Adrenal gland (tissue), 19 donors: ENCODE data around the gene PIAS3. TPM values are rescaled to one million over a fixed set of nuclear protein-coding genes. Genes with fewer than 3 reads are reported as not detected.

Experiments used
- DNase-seq, 7 donors: peaks; one replicate each; pipeline ENCODE4 v3.0.0-alpha.2; 2019 to 2020
- H3K27ac ChIP-seq, 5 donors: fragments of 200-600 bp; sonication (generic) in 4 of 5; 1 replicate in 3 of 5; 2 replicates in 2 of 5; pipeline versions ENCODE4 v1.5.1 to v1.8.0; 2016 to 2020; ENCODE audit warnings: mild to moderate bottlenecking in 1 of 5
- H3K27me3 ChIP-seq: fragments of 200-600 bp; 2 replicates; pipeline ENCODE4 v1.8.0; 2021
- H3K36me3 ChIP-seq, 2 donors: fragments of 200-600 bp; replicated peaks in 1 of 2; 1 replicate in 1 of 2; 2 replicates in 1 of 2; pipeline versions ENCODE4 v1.5.1 to v1.8.0; 2018 to 2022
- H3K4me1 ChIP-seq, 2 donors: fragments of 200-600 bp; replicated peaks in 1 of 2; 1 replicate in 1 of 2; 2 replicates in 1 of 2; pipeline versions ENCODE4 v1.5.1 to v1.8.0; 2018 to 2021
- H3K4me3 ChIP-seq, 4 donors: fragments of 200-600 bp; sonication (generic) in 3 of 4; one replicate each; pipeline ENCODE4 v1.5.1; 2016 to 2018
- H3K9me3 ChIP-seq, 3 donors: fragments of 200-600 bp; sonication (generic) in 1 of 3; replicated peaks in 1 of 3; 1 replicate in 2 of 3; 2 replicates in 1 of 3; pipeline versions ENCODE4 v1.5.1 to v1.8.0; 2016 to 2021
- POLR2A ChIP-seq, 2 donors: fragments of 450-650 bp; IDR thresholded peaks; one replicate each; pipeline ENCODE4 v1.6.1; 2017; ENCODE audit warnings: antibody characterized with exemption in 2 of 2, mild to moderate bottlenecking in 2 of 2, moderate library complexity in 1 of 2
- WGBS, 4 donors: extraction: QIAGEN DNeasy Blood & Tissue Kit in 2 of 4; methylation state at CpG; one replicate each; pipeline versions ENCODE4 v1.1.5 to v1.1.7; 2013 to 2017; 5-methylcytosine and 5-hydroxymethylcytosine counted together
- intact Hi-C, 2 donors: fragments of 100-400 bp; cut with DNase I; formaldehyde crosslinking; loops; one replicate each; pipeline versions ENCODE4 v1.14.1 to v1.15.0; 2022 to 2023
- long read RNA-seq, 10 donors: library from polyadenylated mRNA in 3 of 10; unstranded in 2 of 10; stranded (forward) in 1 of 10; transcript quantifications; one replicate each; pipeline ENCODE4 v2.0.0 and lab custom pipeline, GENCODE V29; 2021 to 2026
- polyA plus RNA-seq, 3 donors: library from polyadenylated mRNA; stranded (reverse); fragments of 200-250 nt in 2 of 3; fragments of 350-450 nt in 1 of 3; fragmentation: Illumina TruSeq in 1 of 3; extraction: RNeasy Lipid Tissue Mini Kit (QIAGEN cat#74804) in 1 of 3; gene quantifications; one replicate each; pipeline ENCODE4 v1.2.3, GENCODE V29; 2013 to 2014
- total RNA-seq, 9 donors: library from RNA; depleted of rRNA in 4 of 9; stranded (reverse); fragments of >200 nt in 4 of 9; fragments of 120-200 nt in 1 of 9; fragmentation: NEBNext Ultra II Directional in 1 of 9; extraction: Animal tissue kit (Norgen Biotek cat#: 25700) in 1 of 9; gene quantifications; one replicate each; pipeline versions ENCODE4 v1.1.0 to v1.2.4, GENCODE V29; 2013 to 2023
- TF ChIP-seq, protein P1 (sequence below), 6 experiments: fragments of 450-650 bp in 4 of 6; fragments of 200-600 bp in 2 of 6; sonication (generic) in 1 of 6; IDR thresholded peaks; 1 replicate in 5 of 6; 2 replicates in 1 of 6; pipeline versions ENCODE4 v1.5.1 to v1.8.0; 2016 to 2021; ENCODE audit warnings: antibody characterized with exemption in 6 of 6, mild to moderate bottlenecking in 2 of 6, moderate library complexity in 1 of 6
- donor health status: healthy with polysubstance abuse.
- donor health status: Bipolar disorder and iron deficiency.
- donor health status: DM: yes; HTN: yes; CAD: no.
- donor health status: DM: no; HTN: no; CAD: no.
- donor health status: DM: no; HTN: no; CAD: no.
- donor health status: DM: yes; HTN: yes; CAD: no.

The PIAS3 gene
- total RNA-seq (10 to 100 TPM in 8 of 9 donors, 1 to 10 TPM in 1; 7.5 to 34.1 (median 20.8) TPM), polyA plus RNA-seq (10 to 100 TPM; 17.9 to 40.5 (median 26.0) TPM)
- long read RNA-seq, donor 1, partial matches to known transcripts, result 0 of 3 reads
- long read RNA-seq, donor 1, other reads (novel, unspliced or antisense), result 0 of 3 reads
- long read RNA-seq, donor 2, partial matches to known transcripts, result 0 of 1 reads
- long read RNA-seq, donor 2, other reads (novel, unspliced or antisense), result 0 of 1 reads
- long read RNA-seq, donor 3, result 0 reads
- long read RNA-seq, donor 4, partial matches to known transcripts, result 6 of 9 reads
- long read RNA-seq, donor 4, other reads (novel, unspliced or antisense), result 2 of 9 reads
- long read RNA-seq, donor 5, transcript PIAS3-203 (14 exons, 2,901 nt), result major isoform, 12 of 47 reads
- long read RNA-seq, donor 5, partial matches to known transcripts, result 5 of 47 reads
- long read RNA-seq, donor 5, other reads (novel, unspliced or antisense), result 29 of 47 reads
- long read RNA-seq, donor 6, partial matches to known transcripts, result 1 of 10 reads
- long read RNA-seq, donor 6, other reads (novel, unspliced or antisense), result 8 of 10 reads
- long read RNA-seq, donor 7, partial matches to known transcripts, result 0 of 1 reads
- long read RNA-seq, donor 7, other reads (novel, unspliced or antisense), result 0 of 1 reads
- long read RNA-seq, donor 8, result 0 reads
- long read RNA-seq, donor 9, partial matches to known transcripts, result 0 of 1 reads
- long read RNA-seq, donor 9, other reads (novel, unspliced or antisense), result 0 of 1 reads
- long read RNA-seq, donor 10, partial matches to known transcripts, result 0 of 2 reads
- long read RNA-seq, donor 10, other reads (novel, unspliced or antisense), result 0 of 2 reads

DNA sequence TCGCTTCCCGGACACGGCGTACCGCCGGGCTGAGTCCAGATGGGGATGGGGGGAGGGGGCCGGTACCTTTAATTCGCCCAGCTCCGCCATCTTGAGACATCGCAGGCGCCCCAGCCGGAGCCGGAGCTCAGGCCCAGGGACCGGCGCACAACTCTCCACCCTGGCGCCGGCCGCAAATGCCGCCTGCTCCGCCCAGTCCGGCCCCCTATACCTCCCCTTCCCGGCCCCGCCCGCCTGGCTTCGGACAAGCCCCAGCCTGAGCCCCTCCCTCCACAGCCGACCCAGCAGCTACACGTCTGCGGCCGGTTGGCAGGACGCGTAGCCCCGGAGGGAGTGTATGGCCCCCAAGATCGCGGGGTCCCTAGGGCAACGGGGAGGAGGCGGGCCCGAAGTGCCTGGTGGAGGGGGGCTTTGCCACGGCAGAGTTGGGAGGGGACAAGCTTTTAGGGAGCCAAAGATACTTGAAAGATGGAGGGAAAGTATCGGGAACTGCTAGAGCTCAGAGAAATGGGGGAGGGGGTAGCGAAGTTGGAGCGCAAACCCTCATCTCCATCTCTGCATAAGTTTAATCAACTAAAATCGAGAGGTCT is at the start of gene PIAS3:
Gene PIAS3, minus strand, starts transcription at position 181 of the 590 bp plus-strand sequence. Its CDS starts 91 bp downstream, at position 90.
- DNase-seq, result peak; percentile 94 to 97 (median 95)
- Histone ChIP-seq H3K27ac (peak within 1 kb of the TSS; percentile 23 to 93 (median 76)), H3K36me3 (peaks cover 0 to 28% of the 10 kb centered on the region in 2 donors), H3K9me3 (no peaks in the 10 kb centered on the region), H3K4me1 (peaks cover 4 to 15% of the 10 kb centered on the region in 2 donors), H3K4me3 (peak within 1 kb of the TSS; percentile 62 to 92 (median 82)), H3K27me3 (no peaks in the 10 kb centered on the region)
- 0% methylated on average over 10 to 42 of the region's 42 CpGs for WGBS, 4 donors
- peak; percentile 35 to 78 for TF ChIP-seq POLR2A (IDR thresholded peaks at IDR 0.05)
- TF ChIP-seq, protein P1, sequence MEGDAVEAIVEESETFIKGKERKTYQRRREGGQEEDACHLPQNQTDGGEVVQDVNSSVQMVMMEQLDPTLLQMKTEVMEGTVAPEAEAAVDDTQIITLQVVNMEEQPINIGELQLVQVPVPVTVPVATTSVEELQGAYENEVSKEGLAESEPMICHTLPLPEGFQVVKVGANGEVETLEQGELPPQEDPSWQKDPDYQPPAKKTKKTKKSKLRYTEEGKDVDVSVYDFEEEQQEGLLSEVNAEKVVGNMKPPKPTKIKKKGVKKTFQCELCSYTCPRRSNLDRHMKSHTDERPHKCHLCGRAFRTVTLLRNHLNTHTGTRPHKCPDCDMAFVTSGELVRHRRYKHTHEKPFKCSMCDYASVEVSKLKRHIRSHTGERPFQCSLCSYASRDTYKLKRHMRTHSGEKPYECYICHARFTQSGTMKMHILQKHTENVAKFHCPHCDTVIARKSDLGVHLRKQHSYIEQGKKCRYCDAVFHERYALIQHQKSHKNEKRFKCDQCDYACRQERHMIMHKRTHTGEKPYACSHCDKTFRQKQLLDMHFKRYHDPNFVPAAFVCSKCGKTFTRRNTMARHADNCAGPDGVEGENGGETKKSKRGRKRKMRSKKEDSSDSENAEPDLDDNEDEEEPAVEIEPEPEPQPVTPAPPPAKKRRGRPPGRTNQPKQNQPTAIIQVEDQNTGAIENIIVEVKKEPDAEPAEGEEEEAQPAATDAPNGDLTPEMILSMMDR (IDR thresholded peaks at IDR 0.05), result no peak
- intact Hi-C loops, result loop anchor here in 1 of 2 donors (10.0 kb wide), 1 partner anchor 46 kb away; no protein-coding TSS in a partner anchor

GRCh38 chr1:145908653-145909052 is 49.8 kb upstream of the PIAS3 start:
- Histone ChIP-seq H3K27me3 (no peaks in the 10 kb centered on the region), H3K4me1 (peaks cover 4% of the 10 kb centered on the region in 2 donors), H3K36me3 (peaks cover 0 to 23% of the 10 kb centered on the region in 2 donors), H3K4me3 (no peak overlapping the region), H3K9me3 (no peaks in the 10 kb centered on the region), H3K27ac (no peak overlapping the region)
- no peak for DNase-seq
- WGBS, 4 donors, result 40 to 56% (median 52%) methylated on average over 1 of the region's 1 CpG
- TF ChIP-seq, protein P1 (IDR thresholded peaks at IDR 0.05), result no peak
- no peak for TF ChIP-seq POLR2A (IDR thresholded peaks at IDR 0.05)
- intact Hi-C loops, result loop anchor here in 1 of 2 donors (10.0 kb wide), 1 partner anchor 54 kb away; the partner anchor contains the start of gene PIAS3

DNA sequence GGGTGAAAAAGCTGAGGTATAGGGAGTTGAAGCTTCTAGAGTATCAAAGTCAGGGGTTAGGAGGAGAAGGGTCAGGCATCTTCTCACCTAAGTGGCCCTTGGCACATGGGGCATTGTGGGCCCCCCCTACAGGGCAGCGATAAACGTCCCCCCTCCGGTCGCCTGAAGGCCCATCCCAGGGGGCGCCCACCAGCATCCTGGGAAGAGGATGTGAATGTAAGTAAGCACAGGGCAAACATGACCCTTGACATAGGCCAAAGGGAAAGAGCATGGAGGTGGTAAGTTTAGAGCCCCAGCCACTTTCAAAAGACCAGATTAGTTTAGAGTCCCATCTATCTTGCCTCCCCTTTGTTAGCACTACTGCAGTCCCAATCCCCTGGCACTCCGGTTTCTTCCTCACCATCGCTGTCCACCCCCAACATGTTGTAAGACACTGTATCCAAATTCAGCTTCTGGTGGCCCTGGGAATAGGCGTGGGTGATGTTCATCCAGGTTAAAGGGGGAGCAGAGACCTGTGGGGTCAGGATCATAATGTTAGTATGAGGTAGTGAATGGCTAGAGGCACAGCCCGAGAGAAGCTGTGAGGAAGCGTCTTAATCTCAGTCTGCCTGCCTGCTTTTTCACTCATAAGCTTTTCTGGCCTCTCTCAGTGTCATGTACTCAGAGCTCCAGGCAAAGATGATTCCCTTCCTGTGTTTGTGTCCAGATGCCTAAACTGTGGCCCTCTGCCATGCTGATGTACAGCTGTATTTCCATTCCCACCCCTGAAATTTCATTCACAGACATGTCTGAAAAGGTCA is 48.3 kb upstream of the PIAS3 start:
- intact Hi-C loops, result loop anchor here in 1 of 2 donors (10.0 kb wide), 1 partner anchor 52 kb away; the partner anchor contains the start of gene PIAS3
- peak in 1 of 7 donors; percentile 38 for DNase-seq

More for the DNA sequence above, 48.3 kb upstream of the PIAS3 start:
- Histone ChIP-seq H3K4me3 (no peak overlapping the region), H3K27ac (no peak overlapping the region), H3K27me3 (no peaks in the 10 kb centered on the region), H3K36me3 (peaks cover 0 to 16% of the 10 kb centered on the region in 2 donors), H3K4me1 (peaks cover 4% of the 10 kb centered on the region in 2 donors), H3K9me3 (no peaks in the 10 kb centered on the region)
- TF ChIP-seq, protein P1 (IDR thresholded peaks at IDR 0.05), result no peak
- TF ChIP-seq POLR2A (IDR thresholded peaks at IDR 0.05), result no peak
- 79 to 91% (median 82%) methylated on average over 9 to 10 of the region's 10 CpGs for WGBS, 4 donors
